ENCODE results near the gene HTRA1. TPM values are rescaled to one million over a fixed set of nuclear protein-coding genes. Genes with fewer than 3 reads are reported as not detected.

The HTRA1 gene
- total RNA-seq, 1 donor from 2014 or later: 3.5 TPM

DNA sequence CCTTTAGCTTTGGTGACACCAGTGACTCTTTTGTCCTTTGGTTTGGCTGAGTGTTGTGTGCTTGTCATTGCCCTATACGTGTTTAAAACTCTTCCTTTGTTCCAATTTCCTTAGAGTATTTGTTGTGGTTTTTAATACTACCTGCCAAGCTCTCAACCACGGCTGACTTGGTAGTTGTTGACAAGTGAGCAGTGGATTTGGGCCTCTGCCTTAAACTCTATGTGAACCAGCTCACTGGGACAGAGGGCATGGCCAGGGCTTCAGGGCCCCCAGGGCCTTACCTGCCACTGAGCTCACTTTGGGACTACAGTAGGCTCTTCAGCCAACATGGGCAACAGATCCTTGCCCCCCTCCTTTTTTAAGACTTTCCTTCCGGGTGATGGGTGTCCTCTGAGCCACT is 89.6 kb downstream of the HTRA1 start:
- TF ChIP-seq, protein P1, sequence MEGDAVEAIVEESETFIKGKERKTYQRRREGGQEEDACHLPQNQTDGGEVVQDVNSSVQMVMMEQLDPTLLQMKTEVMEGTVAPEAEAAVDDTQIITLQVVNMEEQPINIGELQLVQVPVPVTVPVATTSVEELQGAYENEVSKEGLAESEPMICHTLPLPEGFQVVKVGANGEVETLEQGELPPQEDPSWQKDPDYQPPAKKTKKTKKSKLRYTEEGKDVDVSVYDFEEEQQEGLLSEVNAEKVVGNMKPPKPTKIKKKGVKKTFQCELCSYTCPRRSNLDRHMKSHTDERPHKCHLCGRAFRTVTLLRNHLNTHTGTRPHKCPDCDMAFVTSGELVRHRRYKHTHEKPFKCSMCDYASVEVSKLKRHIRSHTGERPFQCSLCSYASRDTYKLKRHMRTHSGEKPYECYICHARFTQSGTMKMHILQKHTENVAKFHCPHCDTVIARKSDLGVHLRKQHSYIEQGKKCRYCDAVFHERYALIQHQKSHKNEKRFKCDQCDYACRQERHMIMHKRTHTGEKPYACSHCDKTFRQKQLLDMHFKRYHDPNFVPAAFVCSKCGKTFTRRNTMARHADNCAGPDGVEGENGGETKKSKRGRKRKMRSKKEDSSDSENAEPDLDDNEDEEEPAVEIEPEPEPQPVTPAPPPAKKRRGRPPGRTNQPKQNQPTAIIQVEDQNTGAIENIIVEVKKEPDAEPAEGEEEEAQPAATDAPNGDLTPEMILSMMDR (IDR thresholded peaks at IDR 0.05; ENCODE audit: unreplicated experiment): no peak
- peaks cover 2% of the 10 kb centered on the region for H3K4me1 Mint-ChIP-seq (ENCODE audit: low read depth)

DNA sequence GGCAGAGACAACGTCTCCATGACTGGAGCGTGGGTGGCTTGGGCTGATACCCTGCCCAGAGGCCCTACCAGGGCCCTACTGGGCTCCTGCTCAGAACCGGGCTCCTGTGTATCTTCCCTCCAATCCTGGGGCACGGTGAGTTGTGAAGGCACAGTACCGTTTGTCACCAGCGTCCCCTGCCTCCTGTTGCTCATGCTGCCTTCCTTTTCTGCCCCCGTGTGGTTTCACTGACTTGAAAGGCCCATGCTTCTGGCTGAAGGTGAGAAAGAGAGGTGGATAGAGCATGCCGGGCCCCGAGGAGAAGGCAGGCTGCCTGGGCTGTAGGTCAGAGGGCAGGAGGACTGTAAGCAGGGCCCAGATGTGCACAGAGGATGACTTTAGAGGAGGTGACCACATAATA is 90.1 kb downstream of the HTRA1 start:
- H3K4me1 Mint-ChIP-seq (ENCODE audit: low read depth): peaks cover 4% of the 10 kb centered on the region
- H3K27me3 Mint-ChIP-seq: peaks cover 42% of the 10 kb centered on the region
- H3K4me3 Mint-ChIP-seq (ENCODE audit: low read depth): no peak overlapping the region
- H3K36me3 Mint-ChIP-seq (ENCODE audit: insufficient read depth): no peaks in the 10 kb centered on the region
- TF ChIP-seq, protein P1 (IDR thresholded peaks at IDR 0.05; ENCODE audit: unreplicated experiment): no peak
- peak overlapping the region; percentile 79 for H3K27ac Mint-ChIP-seq
- no peak for DNase-seq (ENCODE audit: low spot score, unreplicated experiment)
- no peaks in the 10 kb centered on the region for H3K9me3 Mint-ChIP-seq (ENCODE audit: low read depth)

More for the DNA sequence above, 89.6 kb downstream of the HTRA1 start:
- no peaks in the 10 kb centered on the region for H3K9me3 Mint-ChIP-seq (ENCODE audit: low read depth)
- DNase-seq (ENCODE audit: low spot score, unreplicated experiment): no peak
- no peak overlapping the region for H3K4me3 Mint-ChIP-seq (ENCODE audit: low read depth)
- H3K27ac Mint-ChIP-seq: no peak overlapping the region
- H3K27me3 Mint-ChIP-seq: peaks cover 42% of the 10 kb centered on the region
- H3K36me3 Mint-ChIP-seq (ENCODE audit: insufficient read depth): no peaks in the 10 kb centered on the region

DNA sequence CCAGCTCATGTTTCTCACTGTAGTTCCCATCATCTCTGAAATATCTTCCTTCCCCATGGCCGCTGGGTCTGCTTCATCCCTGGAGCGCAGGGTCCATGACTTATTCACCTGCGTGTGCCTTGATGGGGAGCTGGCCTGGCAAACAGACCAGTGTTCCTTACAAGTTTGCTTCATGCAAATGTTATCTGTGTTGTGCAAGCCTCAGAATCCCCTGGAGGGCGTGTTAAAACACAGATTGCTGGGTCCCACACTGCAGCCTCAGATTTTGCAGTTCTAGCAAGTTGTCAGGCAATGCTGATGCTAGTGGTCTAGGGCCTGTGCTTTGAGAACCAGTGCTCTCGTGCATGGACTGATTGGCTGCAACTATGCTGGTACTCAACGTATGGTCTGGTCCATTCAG is 92.0 kb downstream of the HTRA1 start:
- no peaks in the 10 kb centered on the region for H3K9me3 Mint-ChIP-seq (ENCODE audit: low read depth)
- DNase-seq (ENCODE audit: low spot score, unreplicated experiment): no peak
- TF ChIP-seq, protein P1 (IDR thresholded peaks at IDR 0.05; ENCODE audit: unreplicated experiment): no peak
- no peak overlapping the region for H3K4me3 Mint-ChIP-seq (ENCODE audit: low read depth)
- no peaks in the 10 kb centered on the region for H3K36me3 Mint-ChIP-seq (ENCODE audit: insufficient read depth)
- H3K27ac Mint-ChIP-seq: no peak overlapping the region
- peaks cover 4% of the 10 kb centered on the region for H3K4me1 Mint-ChIP-seq (ENCODE audit: low read depth)
- peaks cover 36% of the 10 kb centered on the region for H3K27me3 Mint-ChIP-seq

DNA sequence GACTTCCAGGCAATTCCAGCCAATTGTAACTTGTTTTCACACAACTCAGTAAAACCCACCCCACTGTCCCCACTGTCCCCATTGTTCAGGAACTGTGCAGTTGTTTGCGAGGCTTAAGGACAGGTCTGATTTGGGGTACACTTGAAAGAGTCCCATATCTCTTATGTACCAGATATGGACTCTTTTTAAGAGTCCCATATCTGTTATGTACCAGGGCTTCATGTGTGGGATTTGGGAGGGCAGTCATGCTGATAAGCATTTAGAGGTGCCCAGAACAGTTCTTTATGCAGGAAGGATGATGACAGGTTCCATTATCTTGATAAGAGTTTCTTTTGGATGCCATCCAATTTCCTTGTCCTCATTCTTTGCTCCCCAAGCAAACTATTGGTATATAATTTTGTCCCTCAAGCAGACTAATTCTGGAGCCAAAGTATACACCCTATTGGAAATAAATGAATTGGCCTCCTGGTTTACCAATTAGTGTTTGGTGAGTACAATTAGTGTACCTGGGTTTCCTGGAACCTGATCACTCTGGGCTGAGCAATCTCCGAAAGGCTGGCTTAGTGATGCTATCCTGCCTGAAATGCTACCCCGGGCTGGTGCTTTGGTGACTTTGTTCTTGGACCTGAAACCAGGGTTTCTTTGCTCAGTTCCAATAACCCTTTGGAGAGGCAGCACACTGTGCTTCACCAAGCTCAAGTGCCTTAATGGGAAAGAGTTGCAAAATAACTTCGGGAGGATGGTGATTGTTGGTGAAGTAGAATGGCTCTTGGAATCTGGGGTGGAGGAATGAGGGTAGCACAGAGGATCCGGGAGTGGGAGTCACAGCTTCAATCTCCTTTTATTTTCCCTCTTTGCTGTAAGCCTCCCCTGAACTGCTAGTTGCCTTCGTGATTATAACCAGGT is 93.0 kb downstream of the HTRA1 start:
- TF ChIP-seq, protein P1 (IDR thresholded peaks at IDR 0.05; ENCODE audit: unreplicated experiment): no peak
- Mint-ChIP-seq H3K27ac (no peak overlapping the region), H3K27me3 (peaks cover 44% of the 10 kb centered on the region), H3K4me3 (ENCODE audit: low read depth) (no peak overlapping the region), H3K36me3 (ENCODE audit: insufficient read depth) (no peaks in the 10 kb centered on the region), H3K9me3 (ENCODE audit: low read depth) (no peaks in the 10 kb centered on the region), H3K4me1 (ENCODE audit: low read depth) (peaks cover 2% of the 10 kb centered on the region)
- no peak for DNase-seq (ENCODE audit: low spot score, unreplicated experiment)

DNA sequence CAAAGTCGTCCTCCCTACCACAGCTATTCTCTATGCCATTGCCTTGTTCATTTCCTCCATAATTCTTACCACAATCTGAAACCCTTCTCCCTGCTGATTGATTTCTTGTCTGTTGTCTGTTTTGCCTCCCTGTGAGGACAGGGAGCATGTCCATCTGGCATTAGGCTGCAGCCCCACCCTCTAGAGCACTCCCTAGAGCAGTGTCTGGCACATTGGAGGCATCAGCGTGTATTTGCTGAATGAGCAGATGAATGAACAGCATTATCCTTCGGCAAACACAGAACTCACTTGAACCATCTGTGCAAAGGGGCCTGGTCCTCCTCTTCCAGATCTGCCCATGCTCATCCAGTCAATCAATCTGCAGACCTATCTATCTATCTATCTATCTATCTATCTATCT is 94.1 kb downstream of the HTRA1 start:
- peaks cover 3% of the 10 kb centered on the region for H3K4me1 Mint-ChIP-seq (ENCODE audit: low read depth)
- H3K27me3 Mint-ChIP-seq: peaks cover 46% of the 10 kb centered on the region

More for the DNA sequence above, 94.1 kb downstream of the HTRA1 start:
- Mint-ChIP-seq H3K27ac (no peak overlapping the region), H3K9me3 (ENCODE audit: low read depth) (no peaks in the 10 kb centered on the region), H3K4me3 (ENCODE audit: low read depth) (no peak overlapping the region), H3K36me3 (ENCODE audit: insufficient read depth) (no peaks in the 10 kb centered on the region)
- TF ChIP-seq, protein P1 (IDR thresholded peaks at IDR 0.05; ENCODE audit: unreplicated experiment): no peak
- no peak for DNase-seq (ENCODE audit: low spot score, unreplicated experiment)
